ENCODE data around the gene ACTR2.

DNA sequence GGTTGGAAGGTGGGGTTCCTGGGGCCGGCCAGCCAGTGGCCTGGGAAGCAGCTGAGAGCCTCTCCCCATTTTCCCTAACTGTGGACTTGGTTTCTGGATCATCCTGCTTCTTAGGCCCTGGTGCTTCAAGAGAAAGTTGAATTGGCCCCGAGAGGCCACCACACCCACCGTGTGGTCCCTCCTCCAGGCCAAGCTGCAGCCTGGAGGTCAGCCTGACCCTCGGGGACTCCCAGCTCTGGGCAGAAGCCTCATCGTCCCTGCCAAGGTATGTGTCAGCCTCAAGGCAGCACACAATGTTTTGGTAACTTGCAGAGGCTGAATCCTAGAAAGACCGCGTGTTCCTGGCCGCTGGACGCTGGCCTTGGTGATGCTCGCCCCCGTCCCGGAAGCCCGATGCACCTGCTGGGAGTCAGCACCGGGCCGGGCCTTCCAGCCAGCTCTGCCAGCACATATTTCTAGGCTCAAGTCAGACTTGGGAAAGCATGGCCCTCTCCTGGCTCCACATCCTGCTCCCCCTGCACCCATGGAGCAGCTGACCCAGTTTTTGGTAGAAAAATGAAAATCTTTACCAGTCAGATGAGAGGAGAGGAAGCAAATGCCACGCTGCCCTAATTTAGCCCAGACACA is 72.6 kb downstream of the ACTR2 start:
- TF ChIP-seq, protein P1, sequence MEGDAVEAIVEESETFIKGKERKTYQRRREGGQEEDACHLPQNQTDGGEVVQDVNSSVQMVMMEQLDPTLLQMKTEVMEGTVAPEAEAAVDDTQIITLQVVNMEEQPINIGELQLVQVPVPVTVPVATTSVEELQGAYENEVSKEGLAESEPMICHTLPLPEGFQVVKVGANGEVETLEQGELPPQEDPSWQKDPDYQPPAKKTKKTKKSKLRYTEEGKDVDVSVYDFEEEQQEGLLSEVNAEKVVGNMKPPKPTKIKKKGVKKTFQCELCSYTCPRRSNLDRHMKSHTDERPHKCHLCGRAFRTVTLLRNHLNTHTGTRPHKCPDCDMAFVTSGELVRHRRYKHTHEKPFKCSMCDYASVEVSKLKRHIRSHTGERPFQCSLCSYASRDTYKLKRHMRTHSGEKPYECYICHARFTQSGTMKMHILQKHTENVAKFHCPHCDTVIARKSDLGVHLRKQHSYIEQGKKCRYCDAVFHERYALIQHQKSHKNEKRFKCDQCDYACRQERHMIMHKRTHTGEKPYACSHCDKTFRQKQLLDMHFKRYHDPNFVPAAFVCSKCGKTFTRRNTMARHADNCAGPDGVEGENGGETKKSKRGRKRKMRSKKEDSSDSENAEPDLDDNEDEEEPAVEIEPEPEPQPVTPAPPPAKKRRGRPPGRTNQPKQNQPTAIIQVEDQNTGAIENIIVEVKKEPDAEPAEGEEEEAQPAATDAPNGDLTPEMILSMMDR (IDR thresholded peaks at IDR 0.05; ENCODE audit: low read depth, low read length): no peak
- no peak for TF ChIP-seq POLR2A (IDR thresholded peaks at IDR 0.05; ENCODE audit: extremely low read depth, insufficient read length)
- TF ChIP-seq, protein P2, sequence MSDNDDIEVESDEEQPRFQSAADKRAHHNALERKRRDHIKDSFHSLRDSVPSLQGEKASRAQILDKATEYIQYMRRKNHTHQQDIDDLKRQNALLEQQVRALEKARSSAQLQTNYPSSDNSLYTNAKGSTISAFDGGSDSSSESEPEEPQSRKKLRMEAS (IDR thresholded peaks at IDR 0.05; ENCODE audit: low read depth, low read length): no peak
- no peak for TF ChIP-seq MYC (IDR thresholded peaks at IDR 0.05; ENCODE audit: low read depth, low read length)
